Measurements from ENCODE around the gene LGMN. TPM values are rescaled to one million over a fixed set of nuclear protein-coding genes. Genes with fewer than 3 reads are reported as not detected.

LGMN gene
- total and polyA plus RNA-seq, 2 of the 13 experiments (the other 11 are each of a cell fraction or from before 2014, with no cell fraction given), result 28.9 to 76.4 TPM

DNA sequence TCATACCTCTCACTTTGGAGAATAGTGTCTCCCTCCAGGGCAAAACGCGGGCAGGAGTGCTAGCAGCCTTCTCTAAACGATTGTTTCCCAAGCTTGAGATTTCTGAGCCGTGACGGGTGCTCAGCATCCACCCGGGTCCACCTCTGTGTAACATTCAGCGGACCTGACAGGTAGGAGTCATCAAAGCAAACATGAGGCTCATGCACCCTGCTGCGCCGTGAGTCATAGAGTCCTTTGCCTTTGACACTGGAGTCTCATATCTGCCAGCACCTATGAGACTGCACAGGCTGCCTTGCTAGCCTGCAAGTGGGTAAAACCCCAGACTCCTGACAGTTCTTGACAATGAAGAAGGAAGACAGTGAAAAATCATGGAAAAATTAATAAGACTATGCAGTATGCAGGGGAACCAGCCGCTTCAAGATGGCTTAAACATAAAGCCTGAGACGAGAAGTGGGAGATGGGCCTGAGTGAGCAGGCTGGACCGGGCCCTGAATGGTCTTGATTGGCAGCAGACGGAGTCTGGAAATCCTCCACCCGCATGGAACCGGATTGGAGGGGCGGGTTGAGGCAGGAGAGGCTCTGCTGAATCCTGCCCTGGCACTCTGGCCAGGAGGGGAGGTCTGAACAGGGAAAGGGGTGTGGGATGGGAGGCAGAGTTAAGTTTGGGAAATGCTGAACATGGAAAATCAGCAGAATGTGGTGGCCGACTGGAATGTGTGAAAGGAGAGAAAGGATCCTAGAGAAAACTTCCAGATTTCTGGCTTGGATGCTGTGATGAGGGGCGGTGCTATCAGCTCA is 54.2 kb downstream of the LGMN start (continued):
- TF ChIP-seq, protein P1, sequence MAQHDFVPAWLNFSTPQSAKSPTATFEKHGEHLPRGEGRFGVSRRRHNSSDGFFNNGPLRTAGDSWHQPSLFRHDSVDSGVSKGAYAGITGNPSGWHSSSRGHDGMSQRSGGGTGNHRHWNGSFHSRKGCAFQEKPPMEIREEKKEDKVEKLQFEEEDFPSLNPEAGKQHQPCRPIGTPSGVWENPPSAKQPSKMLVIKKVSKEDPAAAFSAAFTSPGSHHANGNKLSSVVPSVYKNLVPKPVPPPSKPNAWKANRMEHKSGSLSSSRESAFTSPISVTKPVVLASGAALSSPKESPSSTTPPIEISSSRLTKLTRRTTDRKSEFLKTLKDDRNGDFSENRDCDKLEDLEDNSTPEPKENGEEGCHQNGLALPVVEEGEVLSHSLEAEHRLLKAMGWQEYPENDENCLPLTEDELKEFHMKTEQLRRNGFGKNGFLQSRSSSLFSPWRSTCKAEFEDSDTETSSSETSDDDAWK (CRISPR knock-in tag; IDR thresholded peaks at IDR 0.05), result no peak
- TF ChIP-seq NFRKB (IDR thresholded peaks at IDR 0.05) (no peak), MEF2D (CRISPR knock-in tag; IDR thresholded peaks at IDR 0.05) (no peak), ZMAT3 (CRISPR knock-in tag; conservative IDR thresholded peaks at IDR 0.05) (no peak), MED13 (CRISPR knock-in tag; IDR thresholded peaks at IDR 0.05) (no peak), TCF12 (IDR thresholded peaks at IDR 0.05) (no peak), TCF12 (CRISPR knock-in tag; IDR thresholded peaks at IDR 0.05) (no peak), SSRP1 (CRISPR knock-in tag; IDR thresholded peaks at IDR 0.05) (no peak), ZNF556 (CRISPR knock-in tag; IDR thresholded peaks at IDR 0.05; ENCODE audit: borderline replicate concordance) (no peak; the same call in 1 of the 2 replicates), ZNF383 (CRISPR knock-in tag; IDR thresholded peaks at IDR 0.05; ENCODE audit: borderline replicate concordance) (no peak), JUNB (CRISPR knock-in tag; IDR thresholded peaks at IDR 0.05; ENCODE audit: borderline replicate concordance) (no peak), CEBPB (IDR thresholded peaks at IDR 0.05; ENCODE audit: borderline replicate concordance, low read depth, low read length) (peak; percentile 28; the same call in 1 of the 2 replicates), POLR2AphosphoS5 (IDR thresholded peaks at IDR 0.05; ENCODE audit: low read depth, low read length) (no peak), IKZF4 (CRISPR knock-in tag; IDR thresholded peaks at IDR 0.05; ENCODE audit: borderline replicate concordance, low read depth, not compliant biosample characterization) (no peak), ZBTB21 (CRISPR knock-in tag; IDR thresholded peaks at IDR 0.05) (no peak), ZNF24 (IDR thresholded peaks at IDR 0.05) (no peak), SRF (IDR thresholded peaks at IDR 0.05; ENCODE audit: low read depth, low read length) (no peak), MAFF (IDR thresholded peaks at IDR 0.05; ENCODE audit: low read depth, low read length) (no peak), ZNF546 (CRISPR knock-in tag; conservative IDR thresholded peaks at IDR 0.05) (no peak), NCOA1 (CRISPR knock-in tag; IDR thresholded peaks at IDR 0.05) (no peak), GATAD2A (CRISPR knock-in tag; IDR thresholded peaks at IDR 0.05) (peak; percentile 37; the same call in 1 of the 2 replicates), ZKSCAN5 (CRISPR knock-in tag; IDR thresholded peaks at IDR 0.05) (no peak), ZNF572 (CRISPR knock-in tag; IDR thresholded peaks at IDR 0.05) (no peak)
- TF ChIP-seq, protein P2, sequence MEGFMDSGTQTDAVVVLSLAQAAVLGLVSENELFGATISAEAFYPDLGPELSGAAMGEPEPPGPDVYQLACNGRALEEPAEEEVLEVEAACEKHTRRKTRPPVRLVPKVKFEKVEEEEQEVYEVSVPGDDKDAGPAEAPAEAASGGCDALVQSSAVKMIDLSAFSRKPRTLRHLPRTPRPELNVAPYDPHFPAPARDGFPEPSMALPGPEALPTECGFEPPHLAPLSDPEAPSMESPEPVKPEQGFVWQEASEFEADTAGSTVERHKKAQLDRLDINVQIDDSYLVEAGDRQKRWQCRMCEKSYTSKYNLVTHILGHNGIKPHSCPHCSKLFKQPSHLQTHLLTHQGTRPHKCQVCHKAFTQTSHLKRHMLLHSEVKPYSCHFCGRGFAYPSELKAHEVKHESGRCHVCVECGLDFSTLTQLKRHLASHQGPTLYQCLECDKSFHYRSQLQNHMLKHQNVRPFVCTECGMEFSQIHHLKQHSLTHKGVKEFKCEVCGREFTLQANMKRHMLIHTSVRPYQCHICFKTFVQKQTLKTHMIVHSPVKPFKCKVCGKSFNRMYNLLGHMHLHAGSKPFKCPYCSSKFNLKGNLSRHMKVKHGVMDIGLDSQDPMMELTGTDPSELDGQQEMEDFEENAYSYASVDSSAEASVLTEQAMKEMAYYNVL (CRISPR knock-in tag; IDR thresholded peaks at IDR 0.05; ENCODE audit: borderline replicate concordance), result no peak
- TF ChIP-seq, protein P3, sequence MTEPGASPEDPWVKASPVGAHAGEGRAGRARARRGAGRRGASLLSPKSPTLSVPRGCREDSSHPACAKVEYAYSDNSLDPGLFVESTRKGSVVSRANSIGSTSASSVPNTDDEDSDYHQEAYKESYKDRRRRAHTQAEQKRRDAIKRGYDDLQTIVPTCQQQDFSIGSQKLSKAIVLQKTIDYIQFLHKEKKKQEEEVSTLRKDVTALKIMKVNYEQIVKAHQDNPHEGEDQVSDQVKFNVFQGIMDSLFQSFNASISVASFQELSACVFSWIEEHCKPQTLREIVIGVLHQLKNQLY (CRISPR knock-in tag; IDR thresholded peaks at IDR 0.05), result 0 out of 2 replicates have a peak, but pooled peaks have one; percentile 24
- TF ChIP-seq, protein P4, sequence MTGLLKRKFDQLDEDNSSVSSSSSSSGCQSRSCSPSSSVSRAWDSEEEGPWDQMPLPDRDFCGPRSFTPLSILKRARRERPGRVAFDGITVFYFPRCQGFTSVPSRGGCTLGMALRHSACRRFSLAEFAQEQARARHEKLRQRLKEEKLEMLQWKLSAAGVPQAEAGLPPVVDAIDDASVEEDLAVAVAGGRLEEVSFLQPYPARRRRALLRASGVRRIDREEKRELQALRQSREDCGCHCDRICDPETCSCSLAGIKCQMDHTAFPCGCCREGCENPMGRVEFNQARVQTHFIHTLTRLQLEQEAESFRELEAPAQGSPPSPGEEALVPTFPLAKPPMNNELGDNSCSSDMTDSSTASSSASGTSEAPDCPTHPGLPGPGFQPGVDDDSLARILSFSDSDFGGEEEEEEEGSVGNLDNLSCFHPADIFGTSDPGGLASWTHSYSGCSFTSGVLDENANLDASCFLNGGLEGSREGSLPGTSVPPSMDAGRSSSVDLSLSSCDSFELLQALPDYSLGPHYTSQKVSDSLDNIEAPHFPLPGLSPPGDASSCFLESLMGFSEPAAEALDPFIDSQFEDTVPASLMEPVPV (CRISPR knock-in tag; IDR thresholded peaks at IDR 0.05), result no peak
